Trophoblast cell (in vitro differentiated cells and primary cell): ENCODE data around the gene INA.

Experiments
- DNase-seq, 2 donors: peaks; one replicate each; pipeline ENCODE4 v3.0.0-alpha.2; 2016
- H2AFZ ChIP-seq: 2 replicates; pipeline ENCODE4 v1.6.1; 2013; ENCODE audit warnings: low read length, moderate library complexity, mild to moderate bottlenecking; ENCODE audit not compliant: insufficient read depth, poor library complexity
- H2AK5ac ChIP-seq: 2 replicates; pipeline ENCODE4 v1.6.1; 2013; ENCODE audit warnings: mild to moderate bottlenecking, low read length
- H2BK120ac ChIP-seq: 2 replicates; pipeline ENCODE4 v1.6.1; 2013; ENCODE audit warnings: low read length, mild to moderate bottlenecking, moderate library complexity; ENCODE audit not compliant: insufficient read depth, poor library complexity
- H2BK12ac ChIP-seq: 2 replicates; pipeline ENCODE4 v1.6.1; 2013; ENCODE audit warnings: mild to moderate bottlenecking, low read length, moderate library complexity
- H2BK5ac ChIP-seq: 2 replicates; pipeline ENCODE4 v1.6.1; 2013; ENCODE audit warnings: low read length, low read depth, moderate library complexity, mild to moderate bottlenecking; ENCODE audit not compliant: poor library complexity
- H3K14ac ChIP-seq: 2 replicates; pipeline ENCODE4 v1.6.1; 2013; ENCODE audit warnings: mild to moderate bottlenecking, low read length
- H3K18ac ChIP-seq: 2 replicates; pipeline ENCODE4 v1.6.1; 2013; ENCODE audit warnings: mild to moderate bottlenecking, low read length
- H3K23ac ChIP-seq: 2 replicates; pipeline ENCODE4 v1.6.1; 2013; ENCODE audit warnings: low read length
- H3K27ac ChIP-seq: 2 replicates; pipeline ENCODE4 v1.5.1; 2013; ENCODE audit warnings: low read depth, mild to moderate bottlenecking, inconsistent platforms, low read length, moderate library complexity
- H3K27me3 ChIP-seq: 2 replicates; pipeline ENCODE4 v1.6.1; 2013; ENCODE audit warnings: inconsistent platforms, mild to moderate bottlenecking, low read length, moderate library complexity; ENCODE audit not compliant: insufficient read depth
- H3K36me3 ChIP-seq, 2 experiments: 1 replicate in 1 of 2; 2 replicates in 1 of 2; pipeline ENCODE4 v1.6.1; 2013; ENCODE audit warnings: low read length in 2 of 2, mild to moderate bottlenecking in 2 of 2, moderate library complexity in 1 of 2; ENCODE audit not compliant: insufficient read depth in 2 of 2, control insufficient read depth in 1 of 2
- H3K4ac ChIP-seq: 2 replicates; pipeline ENCODE4 v1.6.1; 2013; ENCODE audit warnings: low read depth, mild to moderate bottlenecking, low read length, moderate library complexity
- H3K4me1 ChIP-seq, 2 experiments: 1 replicate in 1 of 2; 2 replicates in 1 of 2; pipeline ENCODE4 v1.6.1; 2013; ENCODE audit warnings: low read length in 2 of 2, mild to moderate bottlenecking in 2 of 2, moderate library complexity in 1 of 2; ENCODE audit not compliant: insufficient read depth in 2 of 2, control insufficient read depth in 1 of 2
- H3K4me2 ChIP-seq: 2 replicates; pipeline ENCODE4 v1.6.1; 2013; ENCODE audit warnings: inconsistent platforms, mild to moderate bottlenecking, low read length, moderate library complexity
- H3K4me3 ChIP-seq: 2 replicates; pipeline ENCODE4 v1.5.1; 2013; ENCODE audit warnings: mild to moderate bottlenecking, low read depth, low read length, inconsistent platforms
- H3K79me1 ChIP-seq: one replicate; pipeline ENCODE4 v1.6.1; 2013; ENCODE audit warnings: low read length
- H3K79me2 ChIP-seq: 2 replicates; pipeline ENCODE4 v1.6.1; 2013; ENCODE audit warnings: low read length, mild to moderate bottlenecking; ENCODE audit not compliant: control insufficient read depth, insufficient read depth, poor library complexity
- H3K9ac ChIP-seq: 2 replicates; pipeline ENCODE4 v1.6.1; 2013; ENCODE audit warnings: mild to moderate bottlenecking, low read length
- H3K9me3 ChIP-seq: 2 replicates; pipeline ENCODE4 v1.6.1; 2013; ENCODE audit warnings: low read depth, mild to moderate bottlenecking, control low read depth, inconsistent platforms, low read length; ENCODE audit not compliant: insufficient read depth
- H4K12ac ChIP-seq: 2 replicates; pipeline ENCODE4 v1.6.1; 2013; ENCODE audit warnings: low read depth, mild to moderate bottlenecking, low read length, moderate library complexity
- H4K8ac ChIP-seq: 2 replicates; pipeline ENCODE4 v1.6.1; 2013; ENCODE audit warnings: low read depth, mild to moderate bottlenecking, low read length, moderate library complexity
- H4K91ac ChIP-seq: one replicate; pipeline ENCODE4 v1.6.1; 2013; ENCODE audit warnings: low read depth, mild to moderate bottlenecking, low read length, moderate library complexity
- WGBS: extraction: QIAGEN DNeasy Blood & Tissue Kit; methylation state at CpG from one replicate; pipeline ENCODE4 v1.1.7; 2013; ENCODE audit warnings: missing lambda C conversion rate; ENCODE audit not compliant: insufficient read length, insufficient coverage; ENCODE audit errors: extremely low coverage; 5-methylcytosine and 5-hydroxymethylcytosine counted together

Gene INA

GRCh38 chr10:103232772-103233488, 44.0 kb upstream of the INA start:
- Histone ChIP-seq H2AK5ac (no peak overlapping the region), H3K79me2 (peaks cover 4% of the 10 kb centered on the region), H3K23ac (no peak overlapping the region), H2BK12ac (peak overlapping the region; percentile 85), H4K91ac (peak overlapping the region; percentile 50), H3K4ac (no peak overlapping the region), H3K18ac (no peak overlapping the region), H3K4me1 (peaks cover 19 to 20% of the 10 kb centered on the region in 2 experiments), H3K9me3 (no peaks in the 10 kb centered on the region), H3K36me3 (no peaks in the 10 kb centered on the region), H2AFZ (no peak overlapping the region), H2BK5ac (no peak overlapping the region), H3K79me1 (peaks cover 24% of the 10 kb centered on the region), H3K27ac (peak overlapping the region; percentile 95), H3K4me2 (no peak overlapping the region), H2BK120ac (no peak overlapping the region), H4K8ac (peak overlapping the region; percentile 33), H4K12ac (no peak overlapping the region), H3K27me3 (no peaks in the 10 kb centered on the region), H3K9ac (no peak overlapping the region), H3K14ac (no peak overlapping the region), H3K4me3 (no peak overlapping the region)
- WGBS, result no CpG with 5 or more reads among the region's 7 CpGs
- no peak for DNase-seq

GRCh38 chr10:103235775-103236174, 41.2 kb upstream of the INA start:
- H3K4me2 ChIP-seq, result no peak overlapping the region
- WGBS, result no CpG with 5 or more reads among the region's 2 CpGs
- no peak overlapping the region for H2BK120ac ChIP-seq
- no peak overlapping the region for H3K4me3 ChIP-seq
- no peak overlapping the region for H3K4ac ChIP-seq
- no peak overlapping the region for H3K27ac ChIP-seq
- no peaks in the 10 kb centered on the region for H3K9me3 ChIP-seq
- H4K8ac ChIP-seq, result no peak overlapping the region
- no peak for DNase-seq
- no peaks in the 10 kb centered on the region for H3K27me3 ChIP-seq
- H4K12ac ChIP-seq, result no peak overlapping the region
- no peak overlapping the region for H3K14ac ChIP-seq
- H4K91ac ChIP-seq, result peak overlapping the region; percentile 51
- H3K9ac ChIP-seq, result no peak overlapping the region
- H3K18ac ChIP-seq, result no peak overlapping the region
- H2BK12ac ChIP-seq, result peak overlapping the region; percentile 69
- H2AFZ ChIP-seq, result no peak overlapping the region
- no peak overlapping the region for H2AK5ac ChIP-seq
- H2BK5ac ChIP-seq, result no peak overlapping the region
- H3K36me3 ChIP-seq, result no peaks in the 10 kb centered on the region
- H3K23ac ChIP-seq, result no peak overlapping the region
- H3K79me1 ChIP-seq, result peaks cover 31% of the 10 kb centered on the region
- peaks cover 23 to 25% of the 10 kb centered on the region in 2 experiments for H3K4me1 ChIP-seq
- peaks cover 2% of the 10 kb centered on the region for H3K79me2 ChIP-seq

- Histone ChIP-seq H3K79me2 (no peaks in the 10 kb centered on the region), H2AFZ (peak overlapping the region; percentile 56), H3K23ac (no peak overlapping the region), H4K91ac (peak overlapping the region; percentile 41), H2BK120ac (peak overlapping the region; percentile 86), H2BK5ac (peak overlapping the region; percentile 45), H3K27me3 (no peaks in the 10 kb centered on the region), H3K36me3 (no peaks in the 10 kb centered on the region), H3K4me3 (no peak overlapping the region), H3K4me1 (peaks cover 23 to 25% of the 10 kb centered on the region in 2 experiments), H3K4me2 (peak overlapping the region; percentile 2), H3K18ac (peak overlapping the region; percentile 29), H2AK5ac (peak overlapping the region; percentile 9), H4K12ac (peak overlapping the region; percentile 52), H3K27ac (peak overlapping the region; percentile 77), H3K79me1 (peaks cover 30% of the 10 kb centered on the region), H3K4ac (peak overlapping the region; percentile 9), H3K14ac (peak overlapping the region; percentile 76), H4K8ac (peak overlapping the region; percentile 57), H2BK12ac (peak overlapping the region; percentile 75), H3K9me3 (no peaks in the 10 kb centered on the region), H3K9ac (no peak overlapping the region)
- peak; percentile 96 to 98 for DNase-seq
- no CpG with 5 or more reads among the region's 11 CpGs for WGBS
Observed at GRCh38 chr10:103238506-103239252, 38.3 kb upstream of the INA start.

- Histone ChIP-seq H3K36me3 (no peaks in the 10 kb centered on the region), H3K4ac (peak overlapping the region; percentile 52), H3K4me1 (peaks cover 23 to 25% of the 10 kb centered on the region in 2 experiments), H4K91ac (peak overlapping the region; percentile 96), H2AK5ac (peak overlapping the region; percentile 82), H3K4me2 (peak overlapping the region; percentile 40), H4K12ac (peak overlapping the region; percentile 80), H2BK12ac (peak overlapping the region; percentile 88), H4K8ac (peak overlapping the region; percentile 84), H2AFZ (peak overlapping the region; percentile 12), H3K14ac (peak overlapping the region; percentile 92), H3K79me1 (peaks cover 28% of the 10 kb centered on the region), H3K79me2 (no peaks in the 10 kb centered on the region), H2BK5ac (peak overlapping the region; percentile 74), H2BK120ac (peak overlapping the region; percentile 79), H3K9me3 (no peaks in the 10 kb centered on the region), H3K9ac (no peak overlapping the region), H3K27ac (peak overlapping the region; percentile 86), H3K18ac (peak overlapping the region; percentile 44), H3K4me3 (no peak overlapping the region), H3K23ac (no peak overlapping the region), H3K27me3 (no peaks in the 10 kb centered on the region)
- peak; percentile 72 to 88 for DNase-seq
- WGBS, result no CpG with 5 or more reads among the region's 7 CpGs
Observed at GRCh38 chr10:103241262-103242011, 35.5 kb upstream of the INA start.
